ENCODE results near the gene CDRT15L2.
"Not testable (repeated sequence)": the region's sequence is repeated elsewhere in the genome, so short reads cannot be mapped to it uniquely, and the experiment has no call there.

Gene CDRT15L2

DNA sequence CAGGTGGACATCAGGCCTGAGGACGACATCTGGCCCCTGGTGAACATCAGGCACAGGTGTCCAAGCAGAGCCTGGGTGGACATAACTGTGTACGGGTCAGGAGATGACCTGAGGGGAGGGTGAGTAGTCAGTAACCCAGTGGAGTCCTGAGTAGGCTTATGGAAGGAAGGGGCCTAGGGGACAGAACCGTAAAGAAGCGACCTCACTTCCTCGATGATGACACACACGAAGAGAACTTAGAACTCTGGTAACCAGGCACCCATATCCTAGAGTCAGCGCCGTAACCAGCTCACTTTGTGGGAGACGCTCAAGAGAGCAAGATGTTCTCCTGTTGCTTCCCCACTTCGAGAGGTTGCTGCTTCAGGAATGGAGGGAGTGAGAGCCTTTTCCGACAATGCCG, at the start of gene CDRT15L2:
TSS of gene CDRT15L2 (plus strand) at position 301 of the 400 bp plus-strand sequence. CDS start at position 321, 20 bp downstream.
- not testable (repeated sequence) for DNase-seq

DNA sequence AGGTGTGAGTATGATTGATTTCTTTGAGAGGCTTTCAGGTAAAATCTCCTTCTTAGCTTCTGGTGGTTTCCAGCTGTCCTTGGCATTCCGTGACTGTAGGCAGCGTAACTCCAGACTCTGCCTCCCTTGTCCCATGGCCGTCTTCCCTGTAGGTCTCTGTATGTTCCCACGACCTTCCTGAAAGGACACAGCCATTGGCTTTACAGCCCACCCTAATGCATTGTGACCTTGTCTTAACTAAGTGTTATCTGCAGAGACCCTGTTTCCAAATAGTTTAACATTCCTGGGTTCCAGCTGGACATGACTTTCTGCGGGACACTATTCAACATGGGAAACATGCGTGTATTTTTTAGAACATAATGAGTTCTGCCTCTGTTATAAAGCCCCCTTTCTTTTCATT, 49.4 kb upstream of the CDRT15L2 start:
- DNase-seq = not testable (repeated sequence)

DNA sequence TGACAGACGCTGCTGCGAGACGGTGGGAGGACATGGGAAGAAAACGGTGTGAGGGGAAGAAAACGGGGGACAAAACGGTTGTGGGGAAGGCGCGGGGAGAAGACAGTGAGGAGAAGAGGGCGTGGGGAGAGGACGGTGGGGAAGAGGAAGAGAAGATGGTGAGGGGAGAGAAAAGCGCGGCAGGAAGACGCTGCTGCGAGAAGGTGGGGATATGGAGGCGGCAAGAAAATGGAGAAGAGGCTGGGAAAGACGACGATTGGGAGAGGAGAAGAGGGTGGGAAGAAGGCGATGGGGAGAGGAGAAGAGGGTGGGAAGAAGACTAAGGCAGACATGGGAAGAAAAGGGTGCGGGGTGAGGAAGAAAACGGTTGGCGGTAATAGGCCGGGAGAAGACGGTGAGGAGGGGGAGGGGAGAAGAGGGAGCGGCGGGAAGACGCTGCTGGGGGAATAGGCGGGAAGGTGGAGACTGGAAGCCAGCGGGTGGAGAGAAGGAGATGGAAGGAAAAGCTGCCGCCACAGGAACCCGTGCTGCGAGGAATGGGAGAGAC, 46.9 kb upstream of the CDRT15L2 start:
- not testable (repeated sequence) for DNase-seq

DNA sequence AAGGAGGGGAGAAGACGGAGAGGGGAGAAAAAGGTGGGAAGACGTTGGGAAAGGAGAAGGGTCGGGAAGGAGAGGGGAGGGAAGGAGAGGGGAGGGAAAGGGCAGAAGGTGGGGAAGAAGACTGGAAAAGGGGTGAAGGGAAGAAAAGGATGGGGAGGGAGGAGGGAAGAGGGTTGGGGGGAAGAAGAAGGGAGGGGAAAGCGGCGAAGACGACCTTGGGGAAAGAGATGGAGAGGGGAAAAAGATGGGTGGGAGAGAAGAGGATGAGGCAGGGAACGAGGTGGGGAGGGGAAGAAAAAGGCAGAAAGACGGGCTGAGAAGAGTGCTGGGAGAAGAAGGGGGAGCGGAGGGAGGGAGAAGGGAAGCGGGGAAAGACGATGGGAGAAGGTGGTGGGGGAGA, 46.3 kb upstream of the CDRT15L2 start:
- not testable (repeated sequence) for DNase-seq

DNA sequence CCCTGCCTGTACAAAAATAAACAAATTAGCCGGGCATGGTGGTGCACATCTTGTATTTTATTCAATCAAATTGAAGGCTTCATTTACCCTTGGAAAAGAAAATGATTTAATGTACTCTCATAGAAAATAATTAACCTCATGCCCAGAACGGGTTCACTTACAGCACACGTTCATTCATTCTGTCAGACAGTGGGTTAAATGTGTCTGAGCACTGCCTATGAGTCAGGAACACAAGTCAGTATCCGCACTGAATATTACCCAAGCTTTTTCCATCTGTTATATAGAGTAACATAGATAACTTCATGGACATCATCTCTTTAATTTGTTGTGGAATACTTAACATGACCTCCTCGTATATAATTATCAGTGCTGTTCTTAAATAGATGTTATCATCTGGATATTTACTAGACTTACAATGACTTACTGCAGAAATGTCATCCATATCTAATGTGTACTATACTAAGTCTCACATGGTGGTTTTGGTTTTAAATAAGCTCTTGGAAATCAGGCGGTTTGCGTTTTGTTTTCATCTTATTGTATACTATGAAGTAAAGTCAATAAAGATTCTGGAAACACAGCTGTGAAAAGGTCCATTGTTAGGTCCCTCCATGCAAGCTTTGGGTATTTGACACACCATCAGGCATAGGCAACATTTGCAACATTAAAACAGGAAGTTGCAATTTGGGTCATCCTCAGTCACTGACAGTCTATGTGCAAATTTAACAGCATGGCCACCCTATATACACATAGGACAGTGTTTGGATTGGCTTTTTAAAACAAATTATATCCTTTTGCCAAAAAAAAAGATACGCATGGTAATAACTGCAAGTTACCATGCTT, 44.6 kb upstream of the CDRT15L2 start:
- not testable (repeated sequence) for DNase-seq

DNA sequence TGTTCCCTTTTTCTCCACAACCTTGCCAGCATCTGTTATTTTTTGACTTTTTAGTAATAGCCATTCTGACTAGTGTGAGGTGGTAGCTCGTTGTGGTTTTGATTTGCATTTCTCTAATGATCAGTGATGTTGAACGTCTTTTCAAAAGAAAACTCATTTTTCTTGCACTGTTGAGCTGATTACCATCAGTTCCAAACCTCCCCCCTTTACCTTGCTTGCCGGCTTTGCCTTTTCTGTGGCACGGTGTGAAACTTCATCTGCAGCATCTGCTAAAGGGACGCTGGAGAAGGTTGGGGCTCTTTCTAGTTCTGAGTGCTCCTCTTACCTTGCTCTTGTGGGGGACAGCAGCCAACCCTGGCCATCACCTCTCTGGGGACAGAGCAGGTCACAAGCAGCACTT, 39.1 kb upstream of the CDRT15L2 start:
- not testable (repeated sequence) for DNase-seq

DNA sequence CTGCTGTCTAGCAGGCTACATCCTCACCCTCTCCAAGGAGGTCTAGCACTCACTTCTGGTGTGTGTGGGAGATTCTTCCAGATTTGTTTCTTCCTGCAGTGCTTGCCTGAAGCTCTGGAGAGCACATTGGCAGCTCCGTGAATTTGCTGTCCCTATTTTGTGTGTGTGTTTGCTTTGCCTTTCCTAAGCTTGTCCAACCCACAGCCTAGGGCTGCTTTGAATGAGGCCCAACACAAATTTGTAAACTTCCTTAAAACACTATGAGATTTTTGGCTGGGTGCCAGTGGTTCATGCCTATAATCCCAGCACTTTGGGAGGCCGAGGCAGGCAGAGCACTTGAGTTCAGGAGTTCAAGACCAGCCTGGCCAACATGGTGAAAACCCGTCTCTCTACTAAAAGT, 38.7 kb upstream of the CDRT15L2 start:
- DNase-seq = not testable (repeated sequence)

DNA sequence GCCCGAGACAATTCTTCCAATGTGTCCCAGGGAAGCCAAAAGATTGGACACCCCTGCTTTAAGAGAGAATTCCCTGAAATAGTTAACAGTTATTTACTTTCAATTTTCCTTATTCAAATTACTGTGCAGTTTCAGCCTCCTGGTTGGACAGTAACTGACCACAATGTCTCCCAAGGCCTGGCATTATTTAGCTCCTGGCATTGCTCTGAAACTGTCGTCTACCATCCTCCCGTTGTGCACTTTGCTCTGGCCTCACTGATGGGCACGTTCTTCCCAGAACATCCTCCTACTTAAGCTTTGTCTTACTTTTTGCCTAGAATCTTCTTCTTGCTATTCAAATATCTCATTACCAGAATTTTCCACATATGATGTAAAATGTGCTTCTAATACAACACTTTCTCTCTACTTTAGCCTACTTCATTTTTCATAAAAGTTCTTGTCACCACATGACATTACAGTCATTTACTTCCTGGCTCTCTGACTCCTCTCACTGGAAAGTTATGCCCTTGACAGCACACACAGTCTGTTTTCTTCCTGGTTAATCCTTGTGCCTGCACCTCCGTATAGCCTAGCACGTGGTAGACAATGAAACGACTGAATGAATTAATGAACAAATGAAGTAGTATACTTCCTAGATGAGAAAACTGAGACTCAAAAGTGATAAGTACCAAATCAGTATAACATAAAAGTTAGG, 37.5 kb upstream of the CDRT15L2 start:
- not testable (repeated sequence) for DNase-seq

DNA sequence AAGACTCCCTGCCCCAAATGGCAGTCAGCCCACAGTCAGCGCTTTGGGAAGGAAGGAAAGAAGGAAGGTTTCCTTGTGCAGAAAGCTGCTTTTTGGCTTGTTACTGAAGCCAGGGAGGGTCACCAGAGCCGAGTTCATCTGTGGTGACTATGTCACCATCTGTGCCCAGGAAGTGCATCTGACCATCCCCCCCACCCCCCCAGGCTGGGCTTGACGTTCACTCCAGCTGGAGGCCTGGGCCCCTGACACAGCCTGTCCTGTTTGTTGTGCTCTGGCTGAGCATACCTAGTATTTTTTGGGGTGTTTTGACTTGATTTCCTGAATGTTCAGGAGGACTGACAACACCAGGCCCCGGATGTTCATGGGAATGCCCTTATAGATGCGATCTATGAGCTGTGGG, 31.6 kb upstream of the CDRT15L2 start:
- DNase-seq = not testable (repeated sequence)

DNA sequence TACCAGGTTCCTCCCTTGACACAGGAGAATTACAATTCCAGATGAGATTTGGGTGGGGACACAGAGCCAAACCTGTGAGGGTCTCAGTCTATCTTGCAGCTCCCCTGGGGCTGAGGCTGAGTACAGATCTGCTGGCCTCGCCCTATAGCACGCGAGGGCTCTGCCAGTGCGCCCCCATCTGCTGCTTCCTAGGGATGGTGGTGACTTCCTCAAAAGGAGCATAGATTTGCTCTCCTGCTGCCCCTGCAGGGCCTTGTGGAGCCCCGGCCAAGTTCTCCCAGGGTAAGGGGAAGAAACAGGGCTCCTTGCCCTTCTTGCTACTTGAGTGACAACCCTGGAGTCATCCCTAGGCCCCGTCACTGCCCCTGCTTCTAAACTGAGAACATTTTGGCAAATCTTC, 26.6 kb upstream of the CDRT15L2 start:
- not testable (repeated sequence) for DNase-seq

DNA sequence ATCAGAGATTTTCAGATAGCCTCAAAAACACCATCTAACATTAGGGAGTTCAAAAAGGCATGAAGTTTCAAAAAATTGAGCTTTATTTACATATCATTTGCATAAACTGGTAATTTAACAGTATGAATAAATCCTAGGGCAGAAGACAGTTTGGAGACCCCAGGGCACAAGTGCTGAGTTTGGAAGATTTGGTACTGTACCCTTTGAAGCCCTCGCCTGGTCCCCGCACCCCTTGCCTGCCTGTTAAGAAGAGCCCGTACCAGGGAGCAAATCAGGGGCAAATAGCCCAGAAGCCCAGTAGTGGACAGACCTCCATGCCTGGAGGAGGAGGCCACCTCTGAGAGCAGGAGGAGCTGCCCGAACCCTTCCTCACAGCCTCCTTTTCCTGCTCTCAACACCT, 24.8 kb upstream of the CDRT15L2 start:
- DNase-seq = not testable (repeated sequence)

DNA sequence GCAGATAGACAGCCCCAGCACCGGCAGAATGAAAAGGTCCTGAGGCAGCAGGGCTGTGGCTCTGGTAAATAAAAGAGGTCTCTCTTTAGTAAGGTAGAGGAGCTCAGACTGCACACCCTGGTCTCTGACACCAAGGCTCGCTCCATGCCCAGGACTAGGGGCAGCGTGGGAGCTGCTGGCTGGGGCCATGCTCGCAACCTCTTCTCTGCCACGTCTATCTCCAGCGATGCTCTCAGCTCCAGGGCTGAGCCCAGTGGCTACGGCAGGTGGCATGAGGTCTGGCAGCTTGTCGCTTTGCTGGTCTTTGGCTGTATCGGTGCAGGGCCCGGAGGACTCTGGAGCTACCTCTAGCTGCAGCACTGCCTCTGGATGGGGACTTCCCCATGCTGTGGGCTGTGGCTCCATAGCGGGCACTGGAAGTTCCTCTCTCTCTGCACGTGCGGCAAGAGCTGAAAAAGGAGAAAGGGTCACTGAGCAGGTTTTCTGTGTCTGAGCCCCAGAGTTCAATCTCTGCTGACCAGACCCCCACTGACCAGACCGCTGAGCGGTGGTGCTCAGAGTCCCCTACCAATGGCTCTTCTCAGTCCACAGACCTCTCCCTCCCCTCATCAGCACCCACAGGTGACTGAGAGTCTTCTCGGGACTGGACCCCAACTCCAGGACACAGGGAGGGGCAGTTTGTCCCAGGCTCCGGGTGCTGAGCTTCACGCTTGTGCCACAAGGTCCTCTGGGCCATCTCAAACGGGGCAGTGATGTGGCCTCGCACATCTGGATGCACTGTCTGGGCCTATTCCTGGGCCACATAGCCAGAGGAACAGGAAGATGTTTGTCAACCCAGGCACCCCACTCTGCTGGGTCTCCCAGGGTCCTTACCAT, 24.2 kb upstream of the CDRT15L2 start:
- DNase-seq = not testable (repeated sequence)

DNA sequence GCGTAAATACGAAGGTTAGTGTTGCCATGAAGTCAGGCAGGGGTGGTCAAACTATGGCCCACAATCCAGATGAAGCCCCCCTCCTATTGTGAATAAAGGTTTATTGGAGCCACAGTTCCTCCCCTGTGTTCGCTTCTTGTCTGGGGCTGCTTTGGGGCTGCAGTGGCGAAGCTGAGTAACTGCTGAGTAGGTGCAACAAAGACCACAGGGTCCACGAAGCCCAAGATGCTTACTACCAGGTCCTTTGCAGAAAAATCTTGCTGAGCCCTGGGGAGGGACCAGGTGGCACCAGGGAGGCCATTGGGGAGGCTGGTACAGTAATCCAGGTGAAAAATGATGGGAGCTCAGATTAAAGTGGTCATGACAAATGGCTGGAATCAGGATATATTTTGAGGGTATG, 21.4 kb upstream of the CDRT15L2 start:
- DNase-seq = not testable (repeated sequence)

DNA sequence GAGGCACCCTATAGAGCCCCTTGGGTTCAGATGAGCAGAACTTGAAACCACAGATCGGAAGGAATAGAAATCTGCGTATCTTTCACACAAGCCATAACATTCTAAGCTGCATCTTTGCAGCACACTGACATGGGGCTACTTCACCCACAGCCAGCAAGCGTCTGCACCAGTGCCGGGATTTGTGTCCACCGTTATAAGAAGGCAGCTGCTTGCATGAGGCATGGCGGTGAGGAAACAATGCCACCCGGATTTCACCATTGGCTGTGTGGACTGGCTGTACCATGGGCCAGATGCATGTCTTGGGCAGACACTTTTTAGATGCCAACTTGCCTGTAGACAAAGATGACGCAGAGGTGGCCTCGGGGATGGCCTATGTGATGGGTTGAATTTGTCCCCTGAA, 20.5 kb upstream of the CDRT15L2 start:
- not testable (repeated sequence) for DNase-seq

DNA sequence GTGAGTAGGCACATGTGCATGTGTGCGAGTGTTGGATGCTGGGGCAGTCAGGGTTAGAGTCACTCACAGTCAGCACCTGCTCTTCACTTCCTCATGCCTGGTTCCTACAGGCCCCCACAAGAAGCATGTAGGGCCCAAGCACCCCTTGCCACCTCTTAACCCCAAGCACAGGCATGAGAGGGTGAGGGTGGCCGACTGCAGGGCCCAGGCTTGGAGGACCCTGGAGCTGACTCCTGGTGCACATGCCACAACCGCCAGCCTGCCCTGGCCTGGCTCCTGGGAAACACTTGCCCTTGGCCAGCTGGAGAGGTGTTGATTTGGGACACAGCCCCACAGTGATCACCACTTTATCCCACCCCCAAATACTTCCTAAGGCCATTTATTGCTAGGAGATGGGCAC, 16.9 kb upstream of the CDRT15L2 start:
- DNase-seq = no peak

DNA sequence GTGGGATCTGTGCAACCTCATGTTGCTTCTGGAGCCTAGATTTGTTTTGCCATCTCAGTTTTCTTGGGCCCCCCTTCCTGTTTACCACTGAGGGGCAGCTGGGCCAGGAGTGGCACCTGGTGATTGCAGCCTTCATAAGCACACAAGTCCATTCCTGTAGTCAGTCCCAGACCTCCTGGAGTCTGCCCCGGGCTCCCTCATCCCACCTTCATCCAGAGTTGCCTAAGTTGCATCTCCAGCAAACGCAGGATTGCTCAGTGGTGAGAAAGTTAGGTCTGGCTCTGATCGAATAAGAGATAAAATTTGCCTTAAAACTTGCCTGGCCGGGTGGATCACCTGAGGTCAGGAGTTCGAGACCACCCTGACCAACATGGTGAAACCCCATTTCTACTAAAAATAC, 14.3 kb upstream of the CDRT15L2 start:
- not testable (repeated sequence) for DNase-seq

DNA sequence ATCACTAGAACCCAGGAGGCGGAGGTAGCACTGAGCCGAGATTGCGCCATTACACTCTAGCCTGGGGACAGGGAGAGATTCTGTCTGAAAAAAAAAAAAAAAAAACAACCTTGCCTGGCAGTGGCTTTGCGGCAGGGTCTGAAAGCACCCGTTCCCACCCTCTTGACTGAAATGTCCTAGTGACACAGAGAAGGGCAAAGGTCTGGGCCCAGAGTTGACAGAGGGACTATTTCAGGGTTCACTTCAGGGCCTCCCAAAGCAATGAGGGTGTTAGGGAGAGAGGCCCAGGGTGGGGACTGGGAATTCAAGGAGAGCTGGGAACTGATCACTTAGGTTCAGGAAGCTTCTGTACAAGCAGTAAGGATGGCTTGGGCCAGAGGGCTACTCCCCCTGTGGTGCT, 13.8 kb upstream of the CDRT15L2 start:
- no peak for DNase-seq

DNA sequence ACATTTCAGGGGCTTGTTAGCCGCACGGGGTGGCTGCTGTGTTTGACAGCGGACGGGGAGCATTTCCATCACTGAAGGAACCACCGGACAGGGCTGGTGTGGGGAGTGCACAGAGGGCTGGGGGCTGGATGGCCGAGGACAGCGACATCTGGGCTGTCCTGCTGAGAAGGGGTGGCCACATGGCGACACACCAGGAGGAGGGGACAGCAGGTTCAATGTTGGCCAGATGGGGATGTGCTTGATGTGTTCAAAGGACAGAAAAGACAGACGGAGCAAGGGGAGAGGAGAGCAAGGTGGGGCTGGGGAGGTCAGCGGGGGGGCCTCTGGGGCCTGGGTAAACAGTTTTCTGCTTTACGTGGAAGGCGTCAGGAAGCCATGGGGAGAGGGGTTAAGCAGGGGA, 12.8 kb upstream of the CDRT15L2 start:
- DNase-seq = not testable (repeated sequence)

DNA sequence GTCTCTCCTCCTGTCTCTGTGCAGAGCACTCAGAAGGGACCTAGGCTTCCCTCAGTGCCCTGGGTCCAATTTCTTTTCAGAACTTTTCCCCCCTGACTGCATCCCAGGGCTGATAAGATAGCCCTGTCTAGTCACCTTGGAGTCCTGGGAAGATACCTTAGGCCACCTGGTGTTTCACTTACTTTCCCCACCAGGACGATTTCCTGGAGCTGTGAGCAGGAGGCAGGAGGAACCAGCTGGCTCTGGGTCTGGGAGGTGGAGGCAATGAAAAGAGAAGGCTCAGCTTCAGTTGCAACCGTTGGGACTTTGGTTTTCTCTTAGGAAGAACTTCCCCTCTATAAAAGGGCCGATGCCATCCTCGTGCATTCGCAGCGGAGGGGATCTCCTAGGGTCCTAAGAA, 12.1 kb upstream of the CDRT15L2 start:
- not testable (repeated sequence) for DNase-seq

DNA sequence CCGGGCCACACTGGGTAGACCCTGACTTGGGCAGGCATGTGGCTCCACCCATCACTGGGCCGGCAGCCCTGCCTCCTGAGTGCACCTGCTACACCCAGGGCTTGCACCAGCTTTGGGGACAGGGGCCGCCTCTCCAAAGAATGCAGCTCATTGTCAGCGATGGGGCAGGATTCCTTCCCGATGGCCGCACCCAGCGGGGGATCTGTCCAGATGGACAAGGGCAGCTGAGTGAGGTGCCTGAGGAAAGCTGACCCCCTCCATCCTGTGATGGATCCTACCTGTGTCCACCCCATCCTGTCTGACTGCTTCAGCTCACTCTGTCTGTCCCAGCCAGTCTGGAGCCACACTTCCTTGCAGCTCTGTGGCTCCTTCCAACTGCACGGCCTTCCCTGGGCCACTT, 10.9 kb upstream of the CDRT15L2 start:
- not testable (repeated sequence) for DNase-seq

DNA sequence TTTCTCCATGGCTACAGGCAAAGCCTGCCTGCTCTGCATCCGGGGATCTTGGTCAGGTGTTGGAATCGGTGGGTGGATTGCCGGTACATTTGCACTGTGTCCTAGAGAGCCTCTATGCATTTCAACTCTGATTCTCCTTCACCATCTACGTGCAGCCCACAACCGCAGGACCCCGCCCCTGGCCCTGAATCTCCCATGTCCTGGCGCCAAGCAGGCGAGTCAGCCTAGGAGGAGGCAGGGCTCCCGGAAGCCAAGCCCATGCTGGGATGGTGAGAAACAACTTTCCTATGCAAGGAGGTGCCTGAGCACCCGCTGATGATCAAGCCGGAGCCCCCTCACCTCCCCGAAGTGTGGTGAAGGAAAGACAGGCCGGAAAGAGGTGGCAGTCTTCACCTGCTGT, 7.9 kb upstream of the CDRT15L2 start:
- DNase-seq = not testable (repeated sequence)

DNA sequence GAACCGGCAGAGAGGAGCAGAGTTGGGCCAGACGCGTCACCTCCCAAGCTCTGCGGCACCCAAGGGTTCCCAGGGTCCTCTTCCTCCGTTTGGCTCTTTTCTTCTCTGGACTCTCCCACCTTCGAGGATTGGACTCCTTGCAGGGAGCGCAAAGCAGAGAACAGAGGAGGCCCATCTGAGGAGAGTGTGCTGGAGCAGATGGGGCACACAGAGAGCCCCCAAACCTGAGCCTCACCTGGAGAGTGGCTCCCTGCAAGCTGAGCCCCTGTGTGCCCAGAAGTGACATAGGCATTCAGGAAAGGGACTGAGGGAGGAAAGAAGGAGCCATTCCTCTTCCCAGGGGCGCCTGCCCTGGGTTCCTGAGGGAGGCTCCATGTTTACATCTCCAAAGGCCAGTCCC, 6.3 kb upstream of the CDRT15L2 start:
- not testable (repeated sequence) for DNase-seq

DNA sequence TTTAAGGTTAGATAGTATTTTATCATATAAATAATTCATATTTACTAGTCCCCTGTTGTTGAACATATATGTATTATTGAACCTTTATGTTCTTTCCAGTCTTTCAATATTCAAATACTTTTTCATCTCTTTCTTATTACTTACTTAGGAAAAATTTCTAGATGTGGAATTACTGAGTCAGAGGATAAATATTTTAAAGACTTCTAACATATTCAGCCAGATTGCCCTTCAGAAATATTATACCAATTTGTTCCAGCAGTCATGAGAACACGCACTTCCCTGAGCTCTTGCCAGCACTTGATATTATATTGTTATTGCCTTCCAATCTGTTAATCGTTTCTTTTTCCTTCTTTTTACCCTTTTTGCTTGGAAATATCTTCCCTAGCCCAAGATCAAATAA, 4.5 kb upstream of the CDRT15L2 start:
- not testable (repeated sequence) for DNase-seq

Data from CD4-positive, alpha-beta T cell treated with Interleukin-21 for 1 hour (primary cell).